ENCODE results near the gene SIM1.

The SIM1 gene

GRCh38 chr6:100470422-100471120, 5.8 kb upstream of the SIM1 start:
- no peak for DNase-seq

- no peak for DNase-seq
Measured at GRCh38 chr6:100469101-100469859, 4.6 kb upstream of the SIM1 start.

- DNase-seq: no peak
Measured at GRCh38 chr6:100468016-100468622, 3.4 kb upstream of the SIM1 start.

GRCh38 chr6:100467129-100468015, 2.7 kb upstream of the SIM1 start:
- DNase-seq: no peak

- no peak for DNase-seq
Measured at GRCh38 chr6:100466410-100467128, 1.8 kb upstream of the SIM1 start.

GRCh38 chr6:100465701-100466409, 1.1 kb upstream of the SIM1 start:
- DNase-seq: no peak

GRCh38 chr6:100464162-100464851, 414 bp downstream of the SIM1 start:
- no peak for DNase-seq

GRCh38 chr6:100463630-100464161, 1.0 kb downstream of the SIM1 start:
- no peak for DNase-seq

GRCh38 chr6:100462706-100463629, 1.8 kb downstream of the SIM1 start:
- no peak for DNase-seq

- DNase-seq: no peak
Measured at GRCh38 chr6:100461917-100462705, 2.6 kb downstream of the SIM1 start.

GRCh38 chr6:100461278-100461916, 3.3 kb downstream of the SIM1 start:
- no peak for DNase-seq

GRCh38 chr6:100460650-100461204, 4.0 kb downstream of the SIM1 start:
- no peak for DNase-seq

GRCh38 chr6:100459592-100460184, 5.0 kb downstream of the SIM1 start:
- no peak for DNase-seq

GRCh38 chr6:100458841-100459591, 5.7 kb downstream of the SIM1 start:
- no peak for DNase-seq

- no peak for DNase-seq
Measured at GRCh38 chr6:100457311-100457990, 7.3 kb downstream of the SIM1 start.

- no peak for DNase-seq
Measured at GRCh38 chr6:100456908-100457235, 7.8 kb downstream of the SIM1 start.

All from NCI-H226 (cell line).